Vagina (tissue), 2 donors: ENCODE results near the gene ERC2.

Experiments
- CTCF ChIP-seq, 3 experiments: fragments of 450-650 bp in 2 of 3; fragments of 200-600 bp in 1 of 3; sonication (generic) in 1 of 3; IDR thresholded peaks; one replicate each; pipeline ENCODE4 v1.5.1; 2017 to 2019; ENCODE audit warnings: antibody characterized with exemption in 3 of 3, mild to moderate bottlenecking in 2 of 3, moderate library complexity in 2 of 3
- POLR2A ChIP-seq, 2 donors: fragments of 450-650 bp; IDR thresholded peaks; one replicate each; pipeline ENCODE4 v1.6.1; 2017; ENCODE audit warnings: antibody characterized with exemption in 2 of 2, mild to moderate bottlenecking in 2 of 2, moderate library complexity in 2 of 2

- TF ChIP-seq CTCF (IDR thresholded peaks at IDR 0.05), result no peak
- TF ChIP-seq POLR2A (IDR thresholded peaks at IDR 0.05), result no peak
Observed at GRCh38 chr3:56316944-56317343, 151.3 kb downstream of the ERC2 start.
